Epithelial cell of proximal tubule (primary cell): ENCODE results near the gene MRPS2. TPM values are rescaled to one million over a fixed set of nuclear protein-coding genes. Genes with fewer than 3 reads are reported as not detected.

Source experiments
- DNase-seq: peaks from one replicate; pipeline ENCODE4 v3.0.0-alpha.2; 2011; ENCODE audit warnings: low read depth
- H3K4me3 ChIP-seq: 2 replicates; pipeline ENCODE4 v1.5.1; 2011; ENCODE audit warnings: low read depth, mild to moderate bottlenecking, low read length
- total RNA-seq: library from RNA; depleted of rRNA; stranded (reverse); fragments of >200 nt; gene quantifications from 2 replicates; pipeline ENCODE4 v1.2.3, GENCODE V29; 2015
- TF ChIP-seq, protein P1 (sequence below): conservative IDR thresholded peaks from 2 replicates; pipeline ENCODE4 v1.5.1; 2012; ENCODE audit warnings: low read depth, mild to moderate bottlenecking, low read length

The MRPS2 gene
- total RNA-seq, 1 donor from 2014 or later, result 68.1 TPM

DNA sequence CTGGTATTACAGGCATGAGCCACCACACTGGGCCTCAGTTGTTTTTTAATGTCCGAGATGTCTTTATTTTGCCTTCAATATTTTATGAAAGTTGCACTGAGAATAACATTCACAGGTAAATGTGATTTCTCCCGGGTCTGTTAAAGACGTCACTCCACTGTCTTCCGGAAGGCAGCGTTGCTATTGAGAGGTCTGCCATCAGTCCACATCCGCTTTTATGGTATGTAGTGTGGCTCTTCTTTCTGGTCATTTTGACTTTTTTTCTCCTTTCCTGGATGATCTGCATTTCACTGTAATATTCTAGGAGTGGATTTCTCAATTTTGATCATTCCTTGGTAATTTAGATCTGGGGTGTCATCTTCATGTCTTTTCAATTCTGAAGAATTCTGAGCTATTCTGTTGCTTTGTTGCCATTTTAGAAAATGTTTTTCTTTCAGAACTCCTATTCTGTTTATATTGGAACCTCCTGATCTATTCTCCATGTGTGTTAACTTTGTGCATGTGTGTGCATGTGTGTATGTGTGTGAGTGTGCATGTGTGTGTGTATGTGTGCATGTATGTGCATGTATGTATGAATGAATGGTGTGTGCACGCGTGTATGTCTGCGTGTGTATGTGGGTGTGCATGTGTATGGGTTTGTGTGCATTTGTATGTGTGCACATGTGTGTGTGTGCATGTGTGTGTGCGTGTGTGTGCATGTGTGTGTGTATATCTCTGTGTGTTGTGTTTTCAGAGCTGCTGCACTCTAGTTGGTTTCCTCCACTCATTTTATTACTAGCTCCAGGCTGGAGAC, 18.9 kb downstream of the MRPS2 start:
- no peak overlapping the region for H3K4me3 ChIP-seq

GRCh38 chr9:135520916-135521607, 20.6 kb downstream of the MRPS2 start, which contains the start of gene LCN1:
TSS of gene LCN1 (plus strand) at chr9:135521440. CDS start at chr9:135521498, 58 bp downstream.
- TF ChIP-seq, protein P1, sequence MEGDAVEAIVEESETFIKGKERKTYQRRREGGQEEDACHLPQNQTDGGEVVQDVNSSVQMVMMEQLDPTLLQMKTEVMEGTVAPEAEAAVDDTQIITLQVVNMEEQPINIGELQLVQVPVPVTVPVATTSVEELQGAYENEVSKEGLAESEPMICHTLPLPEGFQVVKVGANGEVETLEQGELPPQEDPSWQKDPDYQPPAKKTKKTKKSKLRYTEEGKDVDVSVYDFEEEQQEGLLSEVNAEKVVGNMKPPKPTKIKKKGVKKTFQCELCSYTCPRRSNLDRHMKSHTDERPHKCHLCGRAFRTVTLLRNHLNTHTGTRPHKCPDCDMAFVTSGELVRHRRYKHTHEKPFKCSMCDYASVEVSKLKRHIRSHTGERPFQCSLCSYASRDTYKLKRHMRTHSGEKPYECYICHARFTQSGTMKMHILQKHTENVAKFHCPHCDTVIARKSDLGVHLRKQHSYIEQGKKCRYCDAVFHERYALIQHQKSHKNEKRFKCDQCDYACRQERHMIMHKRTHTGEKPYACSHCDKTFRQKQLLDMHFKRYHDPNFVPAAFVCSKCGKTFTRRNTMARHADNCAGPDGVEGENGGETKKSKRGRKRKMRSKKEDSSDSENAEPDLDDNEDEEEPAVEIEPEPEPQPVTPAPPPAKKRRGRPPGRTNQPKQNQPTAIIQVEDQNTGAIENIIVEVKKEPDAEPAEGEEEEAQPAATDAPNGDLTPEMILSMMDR, result no peak
- H3K4me3 ChIP-seq, result no peak within 1 kb of the TSS
- DNase-seq, result no peak

More for the DNA sequence above, 18.9 kb downstream of the MRPS2 start:
- TF ChIP-seq, protein P1, result no peak
- no peak for DNase-seq

- DNase-seq, result no peak
- TF ChIP-seq, protein P1, result no peak
- no peak overlapping the region for H3K4me3 ChIP-seq
Measured at GRCh38 chr9:135521608-135522095, 21.2 kb downstream of the MRPS2 start.

GRCh38 chr9:135522137-135522877, 21.8 kb downstream of the MRPS2 start:
- H3K4me3 ChIP-seq, result no peak overlapping the region
- TF ChIP-seq, protein P1, result no peak
- no peak for DNase-seq

DNA sequence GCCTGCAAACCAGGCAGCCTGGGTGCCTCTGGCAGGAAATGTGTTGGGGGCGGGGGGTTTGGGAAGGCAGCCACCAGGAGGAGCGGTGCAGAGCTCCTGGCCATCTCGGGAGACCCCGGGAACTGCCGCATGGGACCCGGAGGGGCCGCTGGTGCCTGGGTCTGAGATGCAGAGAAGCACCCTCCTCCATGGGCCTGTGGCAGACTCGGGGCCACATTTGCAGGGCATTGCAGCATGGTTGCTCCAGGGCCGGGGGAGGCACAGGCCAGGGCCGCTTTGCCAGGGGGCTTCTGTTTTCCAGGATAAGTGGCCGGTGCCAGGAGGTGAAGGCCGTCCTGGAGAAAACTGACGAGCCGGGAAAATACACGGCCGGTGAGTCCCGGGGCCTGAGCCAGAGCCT, 22.4 kb downstream of the MRPS2 start:
- no peak overlapping the region for H3K4me3 ChIP-seq
- TF ChIP-seq, protein P1, result no peak
- DNase-seq, result no peak

DNA sequence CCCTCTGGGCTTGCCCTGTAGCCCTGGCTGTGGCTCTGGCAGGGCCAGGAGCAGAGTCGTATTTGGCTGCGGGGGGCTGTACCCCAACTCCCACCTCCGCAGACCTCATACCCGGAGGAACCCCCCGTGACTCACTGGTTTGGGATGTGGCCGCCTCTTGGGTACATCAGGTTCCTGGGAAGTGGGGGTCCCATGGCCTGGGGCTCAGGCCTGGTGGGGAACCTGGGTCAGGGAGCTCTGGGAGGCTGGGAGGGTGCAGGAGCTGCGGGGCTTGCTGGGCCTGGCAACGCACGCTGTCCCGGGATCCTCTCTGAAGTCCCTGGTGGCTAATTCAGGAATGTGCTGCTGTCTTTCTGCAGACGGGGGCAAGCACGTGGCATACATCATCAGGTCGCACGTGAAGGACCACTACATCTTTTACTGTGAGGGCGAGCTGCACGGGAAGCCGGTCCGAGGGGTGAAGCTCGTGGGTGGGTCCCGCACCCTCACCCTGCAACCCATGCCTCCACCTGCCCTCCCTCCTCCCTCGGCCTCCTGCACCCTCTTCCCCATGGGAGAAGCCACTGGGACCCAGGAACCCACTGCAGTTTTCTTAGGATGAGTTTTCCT, 23.1 kb downstream of the MRPS2 start:
- TF ChIP-seq, protein P1, result no peak
- H3K4me3 ChIP-seq, result no peak overlapping the region
- DNase-seq, result no peak
